ENCODE results near the gene VDAC1.

The VDAC1 gene

DNA sequence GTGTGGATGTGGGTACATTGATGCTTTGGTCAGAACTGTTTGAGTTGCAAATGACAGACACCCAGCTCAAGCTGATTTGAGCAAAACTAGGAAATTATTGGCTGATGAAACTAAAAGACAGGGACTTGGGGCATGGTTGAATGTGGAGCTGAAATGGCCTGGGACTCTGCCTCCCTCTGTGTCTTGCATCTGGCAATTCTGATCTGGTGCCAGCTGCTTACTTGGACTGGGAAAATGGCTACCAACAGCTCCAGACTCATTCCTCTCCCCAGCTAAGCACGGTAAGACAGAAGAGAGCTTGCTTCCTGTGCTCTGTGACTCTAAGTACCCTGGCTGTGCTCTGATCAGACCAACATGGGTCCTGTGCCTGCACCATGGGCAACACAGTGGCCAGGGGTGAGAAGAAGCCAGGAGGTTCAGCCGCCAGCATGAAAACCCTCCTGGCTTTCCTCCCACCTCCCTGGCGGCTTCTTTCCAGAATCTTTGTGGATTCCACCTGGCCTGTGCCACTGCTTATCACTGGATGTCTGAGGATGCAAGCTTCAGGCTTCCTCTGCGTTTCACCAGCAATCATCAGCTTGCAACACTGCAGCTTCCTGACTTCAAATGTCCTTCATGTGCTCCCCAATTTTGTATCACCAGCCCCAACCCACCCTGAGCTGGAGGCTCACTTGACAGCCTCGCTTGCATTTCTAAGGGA lies 80.4 kb downstream of the VDAC1 start:
- no peak for DNase-seq

GRCh38 chr5:133921979-133922378 lies 82.8 kb downstream of the VDAC1 start:
- no peak for DNase-seq

All from stimulated activated naive CD4-positive, alpha-beta T cell (primary cell).